Left lung (tissue), 10 donors: Measurements from ENCODE around the gene MECR. TPM values are rescaled to one million over a fixed set of nuclear protein-coding genes. Genes with fewer than 3 reads are reported as not detected.

Experiments used
- ATAC-seq: fragments of 200-7000 bp; cut with Tn5 transposase; one replicate; pipeline ENCODE4 v1.9.1; 2020; ENCODE audit warnings: moderate library complexity
- DNase-seq, 4 donors: peaks; one replicate each; pipeline ENCODE4 v3.0.0-alpha.2; 2013 to 2020
- H3K27ac ChIP-seq, 2 donors: fragments of 200-600 bp; sonication (generic) in 1 of 2; one replicate each; pipeline versions ENCODE4 v1.5.0 to v1.8.0; 2020 to 2021
- H3K27me3 ChIP-seq, 2 donors: fragments of 200-600 bp; sonication (generic) in 1 of 2; one replicate each; pipeline versions ENCODE4 v1.5.0 to v1.8.0; 2020 to 2021
- H3K36me3 ChIP-seq, 2 donors: fragments of 200-600 bp; sonication (generic) in 1 of 2; one replicate each; pipeline versions ENCODE4 v1.5.0 to v1.8.0; 2020 to 2021
- H3K4me1 ChIP-seq, 2 donors: fragments of 200-600 bp; one replicate each; pipeline ENCODE4 v1.8.0; 2021
- H3K4me3 ChIP-seq, 2 donors: fragments of 200-600 bp; sonication (generic) in 1 of 2; one replicate each; pipeline versions ENCODE4 v1.5.0 to v1.8.0; 2020 to 2021; ENCODE audit warnings: mild to moderate bottlenecking in 1 of 2
- H3K9me3 ChIP-seq, 2 donors: fragments of 200-600 bp; sonication (generic) in 1 of 2; one replicate each; pipeline versions ENCODE4 v1.5.0 to v1.8.0; 2020 to 2021
- CTCF ChIP-seq, 2 donors: fragments of 200-600 bp; sonication (generic) in 1 of 2; IDR thresholded peaks; one replicate each; pipeline versions ENCODE4 v1.5.0 to v1.8.0; 2021; ENCODE audit warnings: antibody characterized with exemption in 2 of 2
- intact Hi-C, 2 donors: fragments of 100-400 bp; cut with DNase I; formaldehyde crosslinking; loops; one replicate each; pipeline versions ENCODE4 v1.11.2 to v1.14.2; 2022
- polyA plus RNA-seq, 6 donors: library from polyadenylated mRNA; unstranded; fragments of 120-200 nt; gene quantifications; one replicate each; pipeline ENCODE4 v1.2.1, GENCODE V29; 2013; ENCODE audit not compliant: insufficient read length in 6 of 6
- total RNA-seq, 2 donors: library from RNA; stranded (reverse); fragmentation: NEBNext Ultra II Directional; extraction: Animal tissue kit (Norgen Biotek cat#: 25700); gene quantifications; one replicate each; pipeline ENCODE4 v1.2.1, GENCODE V29; 2021
- donor health status: DM: no; HTN: yes; CAD: no.
- donor health status: DM: no; HTN: no; CAD: no.

Gene MECR
- total and polyA plus RNA-seq, 8 donors, result 19.2 to 40.2 (median 30.3) TPM

DNA sequence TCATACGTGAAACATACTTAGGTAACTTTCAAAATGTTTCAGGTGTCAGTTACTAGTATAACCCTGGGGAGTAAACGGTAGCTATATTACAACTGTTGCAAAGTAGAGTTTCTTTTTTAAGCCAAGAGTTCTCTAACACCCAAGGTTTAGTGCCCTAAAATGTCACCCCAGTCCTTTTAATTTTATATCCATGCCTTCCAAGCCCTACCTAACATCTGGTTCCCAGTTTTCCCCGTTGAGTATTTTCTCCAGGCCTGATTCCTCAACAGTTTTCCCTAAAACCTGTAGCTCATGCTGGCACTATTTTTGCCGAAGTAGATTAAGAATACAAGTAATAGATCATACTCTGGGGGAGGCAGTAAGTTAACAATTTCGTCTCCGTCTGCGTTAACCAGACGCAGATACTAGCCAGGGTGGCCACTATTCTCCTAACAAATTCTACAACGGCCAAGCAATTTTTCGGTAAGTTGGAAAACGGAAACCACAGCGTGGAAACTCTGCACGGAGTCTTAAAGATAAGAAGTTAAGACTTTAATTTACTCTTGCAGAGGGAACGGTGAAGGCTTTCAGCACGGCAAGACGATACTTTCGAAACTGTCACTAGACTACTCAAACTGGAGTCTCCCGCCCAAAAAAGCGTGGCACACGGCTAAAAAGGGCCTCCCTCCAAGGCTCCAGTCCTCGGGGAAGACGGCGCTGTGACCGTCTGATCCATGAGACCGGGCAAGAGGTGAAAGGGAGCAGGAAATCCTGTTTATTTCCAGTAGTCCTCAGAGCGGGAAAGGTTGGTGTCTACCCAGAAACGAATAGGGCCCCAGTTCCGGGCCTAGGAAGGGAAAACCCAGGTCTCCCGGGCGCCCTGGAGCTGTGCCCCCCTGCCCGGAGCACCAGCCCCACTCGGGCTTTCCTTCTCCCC lies 50.0 kb downstream of the MECR start:
- Histone ChIP-seq H3K27me3 (no peaks in the 10 kb centered on the region), H3K9me3 (no peaks in the 10 kb centered on the region), H3K4me1 (peaks cover 35 to 64% of the 10 kb centered on the region in 2 donors), H3K4me3 (peak overlapping the region; percentile 75 to 95), H3K27ac (peak overlapping the region; percentile 100), H3K36me3 (peaks cover 0 to 11% of the 10 kb centered on the region in 2 donors)
- ATAC-seq (peak; percentile 12), DNase-seq (peak in 1 of 4 donors; percentile 46)
- no peak for TF ChIP-seq CTCF (IDR thresholded peaks at IDR 0.05)
- intact Hi-C loops, result no loop called here

DNA sequence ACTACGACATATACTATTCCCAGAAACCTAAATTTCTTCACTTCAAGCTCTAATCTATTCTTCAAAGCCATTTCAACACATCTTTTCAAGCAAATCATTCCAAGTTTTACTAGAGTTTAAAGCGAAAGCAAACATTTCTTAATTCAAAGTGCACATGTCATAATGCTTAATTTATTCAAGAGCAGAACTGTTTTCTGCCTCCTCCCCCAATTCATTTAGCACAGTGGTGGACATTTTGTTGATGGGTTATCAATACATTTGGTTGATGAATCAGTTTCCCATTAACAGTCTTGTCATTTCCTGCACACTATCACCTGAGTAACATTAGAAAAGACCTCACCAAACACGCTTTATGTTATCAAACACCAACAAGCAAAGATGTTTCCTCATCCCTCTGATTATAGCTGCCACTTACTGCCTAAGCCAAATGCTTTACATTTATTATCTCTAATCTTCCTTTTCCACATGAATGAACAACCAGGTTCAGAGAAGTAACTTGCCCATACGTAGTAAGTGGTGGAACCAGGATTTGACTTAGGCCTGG lies 51.0 kb downstream of the MECR start:
- Histone ChIP-seq H3K27me3 (no peaks in the 10 kb centered on the region), H3K4me3 (peak overlapping the region; percentile 75 to 95), H3K9me3 (no peaks in the 10 kb centered on the region), H3K4me1 (peaks cover 35 to 71% of the 10 kb centered on the region in 2 donors), H3K36me3 (peaks cover 0 to 11% of the 10 kb centered on the region in 2 donors), H3K27ac (peak overlapping the region; percentile 49 to 100)
- DNase-seq, result no peak
- no peak for TF ChIP-seq CTCF (IDR thresholded peaks at IDR 0.05)
- ATAC-seq, result no peak
- intact Hi-C loops, result no loop called here

DNA sequence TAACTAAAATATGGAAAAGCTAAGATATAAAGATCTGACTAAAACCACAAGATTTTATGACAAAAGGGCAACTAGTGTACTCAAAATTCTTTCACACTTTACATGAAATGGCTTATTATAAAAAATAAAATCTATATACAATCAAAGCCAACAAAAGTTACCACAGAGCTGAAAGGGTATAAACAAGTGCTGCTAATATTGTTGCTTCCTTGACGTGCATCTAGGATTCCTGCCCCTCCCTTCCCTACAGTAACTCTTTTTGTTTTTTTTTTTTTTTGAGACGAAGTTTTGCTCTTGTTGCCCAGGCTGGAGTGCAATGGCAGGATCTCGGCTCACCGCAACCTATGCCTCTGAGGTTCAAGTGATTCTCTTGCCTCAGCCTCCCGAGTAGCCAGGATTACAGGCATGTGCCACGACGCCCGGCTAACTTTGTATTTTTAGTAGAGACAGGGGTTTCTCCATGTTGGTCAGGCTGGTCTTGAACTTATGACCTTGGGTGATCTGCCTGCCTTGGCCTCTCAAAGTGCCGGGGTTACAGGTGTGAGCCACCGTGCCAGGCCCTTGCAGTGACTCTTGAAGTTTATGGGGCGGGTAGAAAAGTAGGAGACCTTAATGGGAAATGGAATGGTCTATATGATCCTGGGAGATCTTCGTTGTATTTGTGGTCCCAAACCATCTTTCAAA lies 53.6 kb downstream of the MECR start:
- ATAC-seq, result no peak
- Histone ChIP-seq H3K36me3 (peaks cover 0 to 11% of the 10 kb centered on the region in 2 donors), H3K27ac (peak overlapping the region; percentile 33 to 35), H3K27me3 (no peaks in the 10 kb centered on the region), H3K9me3 (no peaks in the 10 kb centered on the region), H3K4me1 (peaks cover 35 to 75% of the 10 kb centered on the region in 2 donors), H3K4me3 (no peak overlapping the region)
- intact Hi-C loops, result no loop called here
- no peak for DNase-seq
- no peak for TF ChIP-seq CTCF (IDR thresholded peaks at IDR 0.05)

DNA sequence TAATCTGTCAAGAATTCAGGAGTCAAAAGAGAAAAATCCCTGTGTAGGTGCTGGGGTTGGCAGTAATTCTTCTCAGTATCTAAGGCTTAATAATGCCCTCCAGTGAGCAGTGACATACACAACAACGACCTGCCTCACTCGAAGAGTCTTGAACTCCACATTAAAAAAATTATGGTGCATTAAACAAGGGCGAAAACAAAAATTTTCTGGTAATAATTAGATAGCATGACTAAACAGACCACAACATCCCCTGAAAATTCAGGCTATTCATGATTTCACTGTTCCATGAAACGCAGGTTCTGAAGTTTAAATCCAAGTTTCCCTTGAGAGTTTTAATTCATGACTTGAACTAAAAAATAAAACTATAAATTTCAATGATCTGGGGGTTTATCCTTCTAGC lies 54.2 kb downstream of the MECR start:
- Histone ChIP-seq H3K27ac (peak overlapping the region; percentile 33 to 35), H3K36me3 (peaks cover 0 to 11% of the 10 kb centered on the region in 2 donors), H3K4me1 (peaks cover 35 to 80% of the 10 kb centered on the region in 2 donors), H3K9me3 (no peaks in the 10 kb centered on the region), H3K4me3 (no peak overlapping the region), H3K27me3 (no peaks in the 10 kb centered on the region)
- intact Hi-C loops, result no loop called here
- no peak for ATAC-seq
- TF ChIP-seq CTCF (IDR thresholded peaks at IDR 0.05), result no peak
- no peak for DNase-seq
